PFSK-1 (cell line): ENCODE data around the gene RNPEPL1.

Source experiments
- SIN3A ChIP-seq: IDR thresholded peaks from 2 replicates; pipeline ENCODE4 v1.6.1; 2012; ENCODE audit warnings: mild to moderate bottlenecking, low read length, moderate library complexity, borderline replicate concordance; ENCODE audit not compliant: insufficient read depth
- TAF1 ChIP-seq: IDR thresholded peaks from 2 replicates; pipeline ENCODE4 v1.6.1; 2012; ENCODE audit warnings: low read length, control low read depth, borderline replicate concordance; ENCODE audit not compliant: insufficient read depth
- TF ChIP-seq, protein P1 (sequence below), 2 experiments: IDR thresholded peaks; 2 replicates each; pipeline versions ENCODE4 v1.6.1 to v1.8.0; 2011 to 2012; ENCODE audit warnings: low read depth in 2 of 2, low read length in 2 of 2, control low read depth in 1 of 2, inconsistent platforms in 1 of 2, mild to moderate bottlenecking in 1 of 2, moderate library complexity in 1 of 2; ENCODE audit not compliant: insufficient read depth in 1 of 2

DNA sequence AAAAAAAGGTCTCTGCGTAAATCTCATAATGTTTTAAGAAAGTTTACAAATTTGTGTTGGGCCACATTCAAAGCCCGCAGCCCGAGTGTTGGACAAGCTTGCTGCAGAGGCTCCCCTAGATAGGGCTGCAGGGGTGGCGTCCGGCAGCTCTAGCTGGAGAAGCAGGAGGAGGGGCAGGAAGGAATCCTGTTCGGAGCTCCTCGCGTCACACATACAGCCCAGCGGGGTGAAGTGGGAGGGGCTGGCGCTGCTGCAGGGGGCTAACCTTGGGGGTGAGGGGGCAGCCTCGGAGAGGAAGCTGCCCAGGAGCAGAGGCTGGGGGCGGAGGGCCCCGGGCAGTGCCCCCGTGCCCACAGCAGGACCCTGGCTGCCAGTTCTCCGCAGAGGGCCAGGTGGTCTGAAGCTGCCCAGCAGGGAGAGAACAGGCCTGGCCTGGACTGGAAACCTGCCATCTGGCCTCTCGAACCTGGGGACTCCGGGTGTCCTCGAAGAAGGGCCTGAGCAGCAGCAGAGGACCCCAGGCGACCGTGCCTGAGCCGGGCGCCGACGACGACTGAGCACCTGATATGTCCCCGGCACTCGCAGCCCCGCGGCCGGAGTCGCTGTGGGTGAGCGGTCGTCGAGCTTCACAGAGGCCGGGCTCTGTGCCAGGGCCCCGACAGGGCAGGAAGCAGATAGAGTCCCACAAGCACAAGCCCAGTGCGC lies 54.4 kb downstream of the RNPEPL1 start:
- TF ChIP-seq TAF1: no peak
- TF ChIP-seq SIN3A: no peak
- TF ChIP-seq, protein P1, sequence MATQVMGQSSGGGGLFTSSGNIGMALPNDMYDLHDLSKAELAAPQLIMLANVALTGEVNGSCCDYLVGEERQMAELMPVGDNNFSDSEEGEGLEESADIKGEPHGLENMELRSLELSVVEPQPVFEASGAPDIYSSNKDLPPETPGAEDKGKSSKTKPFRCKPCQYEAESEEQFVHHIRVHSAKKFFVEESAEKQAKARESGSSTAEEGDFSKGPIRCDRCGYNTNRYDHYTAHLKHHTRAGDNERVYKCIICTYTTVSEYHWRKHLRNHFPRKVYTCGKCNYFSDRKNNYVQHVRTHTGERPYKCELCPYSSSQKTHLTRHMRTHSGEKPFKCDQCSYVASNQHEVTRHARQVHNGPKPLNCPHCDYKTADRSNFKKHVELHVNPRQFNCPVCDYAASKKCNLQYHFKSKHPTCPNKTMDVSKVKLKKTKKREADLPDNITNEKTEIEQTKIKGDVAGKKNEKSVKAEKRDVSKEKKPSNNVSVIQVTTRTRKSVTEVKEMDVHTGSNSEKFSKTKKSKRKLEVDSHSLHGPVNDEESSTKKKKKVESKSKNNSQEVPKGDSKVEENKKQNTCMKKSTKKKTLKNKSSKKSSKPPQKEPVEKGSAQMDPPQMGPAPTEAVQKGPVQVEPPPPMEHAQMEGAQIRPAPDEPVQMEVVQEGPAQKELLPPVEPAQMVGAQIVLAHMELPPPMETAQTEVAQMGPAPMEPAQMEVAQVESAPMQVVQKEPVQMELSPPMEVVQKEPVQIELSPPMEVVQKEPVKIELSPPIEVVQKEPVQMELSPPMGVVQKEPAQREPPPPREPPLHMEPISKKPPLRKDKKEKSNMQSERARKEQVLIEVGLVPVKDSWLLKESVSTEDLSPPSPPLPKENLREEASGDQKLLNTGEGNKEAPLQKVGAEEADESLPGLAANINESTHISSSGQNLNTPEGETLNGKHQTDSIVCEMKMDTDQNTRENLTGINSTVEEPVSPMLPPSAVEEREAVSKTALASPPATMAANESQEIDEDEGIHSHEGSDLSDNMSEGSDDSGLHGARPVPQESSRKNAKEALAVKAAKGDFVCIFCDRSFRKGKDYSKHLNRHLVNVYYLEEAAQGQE (IDR thresholded peaks at IDR 0.05; ENCODE audit: insufficient read depth in 1 of 2, low read depth in 2 of 2, low read length in 2 of 2): no peak
